GM19193 (cell line): ENCODE data around the gene MCOLN3.

Experiments
- POLR2A ChIP-seq: IDR thresholded peaks from 4 replicates; pipeline ENCODE4 v1.6.1; 2011; ENCODE audit not compliant: insufficient read depth, insufficient read length; ENCODE audit errors: extremely low read depth

Gene MCOLN3

DNA sequence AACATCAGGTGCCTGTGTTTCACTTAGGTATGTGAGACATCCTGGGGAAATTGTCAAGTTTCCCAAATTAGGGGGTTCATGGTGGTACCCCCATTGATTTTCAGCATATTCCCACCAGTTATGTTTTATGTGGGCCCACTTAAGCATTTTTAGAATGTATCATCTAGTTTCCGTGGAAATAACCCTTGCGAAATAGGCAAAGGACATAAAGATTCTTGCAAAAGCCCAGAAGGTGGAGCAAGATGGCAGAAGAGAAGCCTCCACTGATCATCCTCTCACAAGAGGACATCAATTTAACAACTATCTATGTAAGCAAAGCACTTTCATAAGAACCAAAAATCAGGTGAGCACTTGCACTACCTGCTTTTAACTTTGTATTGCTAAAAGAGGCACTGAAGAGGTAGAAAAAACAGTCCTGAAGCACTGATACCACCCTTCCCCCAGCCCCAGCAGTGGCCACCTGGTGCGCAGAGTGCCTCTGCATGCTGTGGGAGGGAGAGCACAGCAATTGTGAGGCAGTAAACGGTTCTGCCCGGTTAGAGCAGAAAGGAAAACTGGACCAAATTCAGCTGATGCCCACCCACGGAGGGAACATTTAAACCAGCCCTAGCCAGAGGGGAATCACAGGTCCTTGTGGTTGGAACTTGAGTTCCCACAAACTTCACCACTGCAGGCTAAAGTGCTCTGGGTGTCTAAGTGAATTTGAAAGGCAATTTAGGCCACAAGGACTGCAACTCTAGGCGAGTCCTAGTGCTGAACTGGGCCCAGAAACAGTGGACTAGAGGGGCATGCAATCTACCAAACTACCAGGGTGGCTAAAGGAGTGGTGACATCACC, 74.6 kb downstream of the MCOLN3 start:
- TF ChIP-seq POLR2A = no peak

DNA sequence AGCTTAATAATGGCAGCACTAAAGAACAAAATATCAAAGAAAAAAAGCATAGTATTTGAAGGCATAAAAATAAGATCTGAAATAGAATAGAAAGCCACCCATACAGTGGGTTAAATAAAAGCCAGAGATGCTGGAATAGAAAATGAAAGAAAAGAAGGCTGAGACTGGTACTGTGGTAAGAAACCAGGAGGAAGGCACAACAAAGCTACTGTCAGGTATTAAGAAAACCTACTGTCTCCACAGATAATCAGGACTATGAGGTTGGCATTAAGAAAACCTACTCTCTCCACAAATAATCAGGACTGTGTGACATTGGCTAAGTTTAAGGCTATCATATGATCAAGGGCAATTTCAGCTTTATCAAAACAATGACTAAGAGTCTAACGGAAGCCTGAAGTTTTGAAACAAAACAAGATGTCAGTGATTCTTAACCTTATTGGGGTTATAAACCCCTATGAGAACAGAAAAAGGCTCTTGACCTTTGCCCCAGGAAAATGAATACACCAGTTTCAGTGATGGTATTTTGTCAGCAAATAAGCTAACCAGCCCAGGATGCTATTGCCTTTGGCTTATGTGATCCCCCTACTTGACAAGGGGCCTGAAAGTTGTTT, 75.8 kb downstream of the MCOLN3 start:
- no peak for TF ChIP-seq POLR2A

- no peak for TF ChIP-seq POLR2A
Observed at GRCh38 chr1:84971957-84972356, 76.3 kb downstream of the MCOLN3 start.

GRCh38 chr1:84969489-84970250, 78.6 kb downstream of the MCOLN3 start:
- TF ChIP-seq POLR2A = no peak

GRCh38 chr1:84968865-84969264, 79.4 kb downstream of the MCOLN3 start:
- no peak for TF ChIP-seq POLR2A

- no peak for TF ChIP-seq POLR2A
Observed at GRCh38 chr1:84968101-84968500, 80.2 kb downstream of the MCOLN3 start.
